Panc1 (cell line): ENCODE results near the gene ATF6B. TPM values are rescaled to one million over a fixed set of nuclear protein-coding genes. Genes with fewer than 3 reads are reported as not detected.

Experiments used
- ATAC-seq: fragments of 200-7000 bp; cut with Tn5 transposase; 2 replicates; pipeline ENCODE4 v1.9.1; 2020; ENCODE audit warnings: mild to moderate bottlenecking, moderate library complexity
- BruUV-seq: library from RNA; stranded (reverse); fragments of 400-500 nt; replicated peaks from 2 replicates; lab custom pipeline; 2021; lab: Mats Ljungman, UMichigan
- CTCF ChIA-PET: fragments of 300-600 bp; sonication (Branson Sonifier 250); formaldehyde crosslinking; loops from one replicate; lab custom pipeline; 2022; ENCODE audit warnings: antibody characterized with exemption; lab: Charles Lee
- POLR2A ChIA-PET: fragments of 300-600 bp; sonication (Branson Sonifier 250); formaldehyde crosslinking; loops from one replicate; lab custom pipeline; 2022; ENCODE audit warnings: antibody characterized with exemption; lab: Charles Lee
- DNase-seq: peaks from one replicate; pipeline ENCODE4 v3.0.0-alpha.2; 2010; ENCODE audit warnings: low read depth, low spot score
- H3K27ac ChIP-seq: 2 replicates; pipeline ENCODE4 v1.5.1; 2011; ENCODE audit warnings: mild to moderate bottlenecking, low read length, inconsistent platforms
- H3K27me3 ChIP-seq: fragments of 200-500 bp; sonication (Bioruptor generic); 2 replicates; pipeline ENCODE4 v1.6.0; 2014; ENCODE audit warnings: low read length, inconsistent platforms; ENCODE audit not compliant: control insufficient read depth, insufficient read depth
- H3K36me3 ChIP-seq: fragments of 200-500 bp; sonication (Bioruptor generic); 2 replicates; pipeline ENCODE4 v1.5.1; 2014; ENCODE audit warnings: inconsistent platforms, mild to moderate bottlenecking, low read length, moderate library complexity; ENCODE audit not compliant: control insufficient read depth, insufficient read depth
- H3K4me1 ChIP-seq: 2 replicates; pipeline ENCODE4 v1.5.1; 2011; ENCODE audit warnings: inconsistent platforms, mild to moderate bottlenecking, low read length, moderate library complexity; ENCODE audit not compliant: control insufficient read depth, insufficient read depth
- H3K4me3 ChIP-seq, 2 experiments: 2 replicates each; pipeline ENCODE4 v1.5.1; 2011 to 2012; ENCODE audit warnings: low read depth in 2 of 2, low read length in 2 of 2, mild to moderate bottlenecking in 2 of 2, inconsistent platforms in 1 of 2, moderate library complexity in 1 of 2
- H3K9me3 ChIP-seq: fragments of 200-500 bp; sonication (Bioruptor generic); 2 replicates; pipeline ENCODE4 v1.5.1; 2014; ENCODE audit warnings: low read depth, mild to moderate bottlenecking, inconsistent platforms, low read length, moderate library complexity; ENCODE audit not compliant: control insufficient read depth, insufficient read depth
- POLR2AphosphoS5 ChIP-seq: IDR thresholded peaks from 2 replicates; pipeline ENCODE4 v1.6.1; 2012; ENCODE audit warnings: mild to moderate bottlenecking, low read depth, low read length, moderate library complexity
- SIN3A ChIP-seq: IDR thresholded peaks from 2 replicates; pipeline ENCODE4 v1.6.1; 2012; ENCODE audit warnings: low read depth, mild to moderate bottlenecking, low read length, moderate library complexity, borderline replicate concordance; ENCODE audit not compliant: insufficient read depth
- TCF7L2 ChIP-seq: IDR thresholded peaks from 2 replicates; pipeline ENCODE4 v1.6.1; 2011; ENCODE audit warnings: mild to moderate bottlenecking, low read depth, low read length, inconsistent platforms
- in situ Hi-C: cut with HindIII; loops from 2 replicates; pipeline ENCODE4 v1.10.0; 2016; ENCODE audit warnings: low sequenced_read_pairs, low pct_unique_long_range_greater_than_20kb
- intact Hi-C: fragments of 100-400 bp; cut with micrococcal nuclease; formaldehyde crosslinking; loops from one replicate; pipeline ENCODE4 v1.10.0; 2022; ENCODE audit not compliant: unreplicated experiment
- total RNA-seq: library from RNA; stranded (reverse); gene quantifications from one replicate; pipeline ENCODE4 v1.2.1, GENCODE V29; 2021; ENCODE audit not compliant: unreplicated experiment
- TF ChIP-seq, protein P1 (sequence below), 2 experiments: IDR thresholded peaks; 2 replicates each; pipeline ENCODE4 v1.6.1; 2011 to 2012; ENCODE audit warnings: low read depth in 2 of 2, control low read depth in 1 of 2, low read length in 1 of 2, mild to moderate bottlenecking in 1 of 2, moderate library complexity in 1 of 2; ENCODE audit not compliant: insufficient read depth in 1 of 2
- TF ChIP-seq, protein P2 (sequence below): fragments of 450-650 bp; IDR thresholded peaks from 2 replicates; pipeline ENCODE4 v1.5.1; 2017; ENCODE audit warnings: mild to moderate bottlenecking

Gene ATF6B
- total RNA-seq, 1 experiment from 2014 or later: 127 TPM

DNA sequence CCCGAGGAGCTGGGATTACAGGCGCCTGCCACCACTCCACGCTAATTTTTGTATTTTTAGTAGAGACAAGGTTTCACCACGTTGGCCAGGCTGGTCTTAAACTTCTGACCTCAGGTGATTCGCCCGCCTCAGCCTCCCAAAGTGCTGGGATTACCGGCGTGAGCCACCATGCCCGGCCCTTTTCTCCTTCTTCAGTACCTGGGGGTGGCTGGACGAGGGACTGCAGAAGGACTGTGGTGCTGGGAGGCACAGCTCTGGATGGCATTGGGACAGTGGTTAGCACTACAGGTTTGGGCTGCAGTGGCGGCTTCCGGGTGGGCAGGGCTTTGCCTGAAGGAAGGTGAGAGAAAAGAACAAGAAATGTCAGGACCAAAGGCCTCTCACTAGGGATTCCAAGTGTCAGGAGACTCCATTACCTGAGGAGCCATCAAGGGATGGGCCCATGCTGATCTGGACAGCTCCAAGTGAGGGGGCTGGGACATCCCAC lies 7.4 kb downstream of the ATF6B start:
- TF ChIP-seq SIN3A (no peak), TCF7L2 (no peak), POLR2AphosphoS5 (no peak)
- TF ChIP-seq, protein P1, sequence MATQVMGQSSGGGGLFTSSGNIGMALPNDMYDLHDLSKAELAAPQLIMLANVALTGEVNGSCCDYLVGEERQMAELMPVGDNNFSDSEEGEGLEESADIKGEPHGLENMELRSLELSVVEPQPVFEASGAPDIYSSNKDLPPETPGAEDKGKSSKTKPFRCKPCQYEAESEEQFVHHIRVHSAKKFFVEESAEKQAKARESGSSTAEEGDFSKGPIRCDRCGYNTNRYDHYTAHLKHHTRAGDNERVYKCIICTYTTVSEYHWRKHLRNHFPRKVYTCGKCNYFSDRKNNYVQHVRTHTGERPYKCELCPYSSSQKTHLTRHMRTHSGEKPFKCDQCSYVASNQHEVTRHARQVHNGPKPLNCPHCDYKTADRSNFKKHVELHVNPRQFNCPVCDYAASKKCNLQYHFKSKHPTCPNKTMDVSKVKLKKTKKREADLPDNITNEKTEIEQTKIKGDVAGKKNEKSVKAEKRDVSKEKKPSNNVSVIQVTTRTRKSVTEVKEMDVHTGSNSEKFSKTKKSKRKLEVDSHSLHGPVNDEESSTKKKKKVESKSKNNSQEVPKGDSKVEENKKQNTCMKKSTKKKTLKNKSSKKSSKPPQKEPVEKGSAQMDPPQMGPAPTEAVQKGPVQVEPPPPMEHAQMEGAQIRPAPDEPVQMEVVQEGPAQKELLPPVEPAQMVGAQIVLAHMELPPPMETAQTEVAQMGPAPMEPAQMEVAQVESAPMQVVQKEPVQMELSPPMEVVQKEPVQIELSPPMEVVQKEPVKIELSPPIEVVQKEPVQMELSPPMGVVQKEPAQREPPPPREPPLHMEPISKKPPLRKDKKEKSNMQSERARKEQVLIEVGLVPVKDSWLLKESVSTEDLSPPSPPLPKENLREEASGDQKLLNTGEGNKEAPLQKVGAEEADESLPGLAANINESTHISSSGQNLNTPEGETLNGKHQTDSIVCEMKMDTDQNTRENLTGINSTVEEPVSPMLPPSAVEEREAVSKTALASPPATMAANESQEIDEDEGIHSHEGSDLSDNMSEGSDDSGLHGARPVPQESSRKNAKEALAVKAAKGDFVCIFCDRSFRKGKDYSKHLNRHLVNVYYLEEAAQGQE (IDR thresholded peaks at IDR 0.05; ENCODE audit: insufficient read depth in 1 of 2, low read depth in 2 of 2, low read length in 1 of 2): no peak
- TF ChIP-seq, protein P2, sequence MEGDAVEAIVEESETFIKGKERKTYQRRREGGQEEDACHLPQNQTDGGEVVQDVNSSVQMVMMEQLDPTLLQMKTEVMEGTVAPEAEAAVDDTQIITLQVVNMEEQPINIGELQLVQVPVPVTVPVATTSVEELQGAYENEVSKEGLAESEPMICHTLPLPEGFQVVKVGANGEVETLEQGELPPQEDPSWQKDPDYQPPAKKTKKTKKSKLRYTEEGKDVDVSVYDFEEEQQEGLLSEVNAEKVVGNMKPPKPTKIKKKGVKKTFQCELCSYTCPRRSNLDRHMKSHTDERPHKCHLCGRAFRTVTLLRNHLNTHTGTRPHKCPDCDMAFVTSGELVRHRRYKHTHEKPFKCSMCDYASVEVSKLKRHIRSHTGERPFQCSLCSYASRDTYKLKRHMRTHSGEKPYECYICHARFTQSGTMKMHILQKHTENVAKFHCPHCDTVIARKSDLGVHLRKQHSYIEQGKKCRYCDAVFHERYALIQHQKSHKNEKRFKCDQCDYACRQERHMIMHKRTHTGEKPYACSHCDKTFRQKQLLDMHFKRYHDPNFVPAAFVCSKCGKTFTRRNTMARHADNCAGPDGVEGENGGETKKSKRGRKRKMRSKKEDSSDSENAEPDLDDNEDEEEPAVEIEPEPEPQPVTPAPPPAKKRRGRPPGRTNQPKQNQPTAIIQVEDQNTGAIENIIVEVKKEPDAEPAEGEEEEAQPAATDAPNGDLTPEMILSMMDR: no peak
- ATAC-seq (no peak), DNase-seq (no peak)
- H3K4me3 ChIP-seq: no peak overlapping the region
- no peak overlapping the region for H3K27ac ChIP-seq
- peaks cover 2% of the 10 kb centered on the region; the same call in 1 of the 2 replicates for H3K36me3 ChIP-seq
- no peaks in the 10 kb centered on the region for H3K27me3 ChIP-seq
- intact Hi-C loops: no loop called here
- peaks cover 3% of the 10 kb centered on the region; the same call in 1 of the 2 replicates for H3K4me1 ChIP-seq
- H3K9me3 ChIP-seq: no peaks in the 10 kb centered on the region
- in situ Hi-C loops: no loop called here
- BruUV-seq: no TSS peak
- POLR2A ChIA-PET: no interaction called here
- CTCF ChIA-PET: interaction anchor here (0.7 kb wide), 1 partner anchor 32 kb away, joined by 5 read pairs; no protein-coding TSS in a partner anchor

DNA sequence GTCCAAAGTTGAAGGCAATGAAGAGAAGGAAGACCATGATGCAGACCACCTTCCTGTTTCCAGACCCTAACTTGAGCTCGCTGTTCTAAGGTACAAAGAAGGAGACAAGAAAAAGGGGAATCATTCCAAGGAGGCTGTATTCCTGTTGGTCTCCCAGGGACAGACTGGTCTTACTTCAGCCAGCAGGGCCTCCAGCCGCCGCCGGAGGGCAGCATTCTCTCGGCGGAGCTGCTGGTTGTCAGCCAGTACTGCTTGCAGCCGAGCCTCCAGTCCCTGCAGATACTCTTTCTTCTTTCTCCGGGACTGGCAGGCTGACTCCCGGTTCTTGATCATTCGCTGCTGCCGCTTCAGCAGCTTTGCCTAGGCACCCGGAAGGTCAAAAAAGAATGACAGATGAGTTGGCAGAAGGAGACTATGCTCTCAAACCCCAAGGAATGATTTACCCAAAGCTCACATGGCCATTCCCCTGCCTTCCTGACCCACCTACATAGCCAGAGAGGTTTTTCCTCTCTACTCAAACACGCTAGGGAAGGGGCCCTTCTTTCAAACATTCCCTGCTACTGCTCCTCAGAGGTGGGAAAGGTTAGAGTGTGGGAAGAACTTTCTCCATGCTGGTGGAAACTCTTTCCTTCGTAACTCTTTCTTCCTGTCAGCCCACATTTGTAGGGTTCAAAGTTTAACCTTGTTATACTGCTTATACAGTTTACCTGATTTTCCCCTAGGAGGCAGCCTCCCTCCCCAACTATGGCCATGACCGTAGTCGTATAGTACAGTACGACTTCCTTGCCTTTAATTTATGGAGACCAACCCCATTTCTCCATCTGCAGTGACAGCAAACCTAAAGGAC lies 9.0 kb downstream of the ATF6B start:
- Histone ChIP-seq H3K27me3 (no peaks in the 10 kb centered on the region), H3K4me3 (no peak overlapping the region), H3K27ac (no peak overlapping the region), H3K4me1 (peaks cover 3% of the 10 kb centered on the region; the same call in 1 of the 2 replicates), H3K9me3 (no peaks in the 10 kb centered on the region), H3K36me3 (peaks cover 2% of the 10 kb centered on the region; the same call in 1 of the 2 replicates)
- TF ChIP-seq SIN3A (no peak), POLR2AphosphoS5 (0 out of 2 replicates have a peak, but pooled peaks have one; percentile 30), TCF7L2 (no peak)
- TF ChIP-seq, protein P1 (IDR thresholded peaks at IDR 0.05; ENCODE audit: insufficient read depth in 1 of 2, low read depth in 2 of 2, low read length in 1 of 2): no peak
- TF ChIP-seq, protein P2: peak; percentile 95
- CTCF ChIA-PET: interaction anchor here (0.8 to 1.7 kb wide), 2 partner anchors 9 to 77 kb away, joined by 4 to 9 read pairs; partner anchors contain the start of gene ATF6B
- intact Hi-C loops: loop anchor here (2.0 to 10.0 kb wide), 2 partner anchors 34 to 76 kb away; partner anchors contain the start of genes GPSM3 and PBX2
- DNase-seq (peak; percentile 57), ATAC-seq (peak; percentile 96)
- no TSS peak for BruUV-seq
- in situ Hi-C loops: no loop called here
- POLR2A ChIA-PET: no interaction called here
